DND-41 (cell line): ENCODE measurements around the gene UCK2.

Source experiments
- ATAC-seq: fragments of 200-7000 bp; cut with Tn5 transposase; 3 replicates; pipeline ENCODE4 v1.9.1; 2021; ENCODE audit warnings: low read depth; ENCODE audit not compliant: insufficient read depth
- DNase-seq: peaks from one replicate; pipeline ENCODE4 v3.0.0-alpha.2; 2020
- H2AFZ ChIP-seq: 2 replicates; pipeline ENCODE4 v1.6.0; 2012; ENCODE audit warnings: low read depth, low read length
- H3K27ac ChIP-seq: 2 replicates; pipeline ENCODE4 v1.5.1; 2012; ENCODE audit warnings: low read length, inconsistent platforms
- H3K27me3 ChIP-seq: fragments of 200-600 bp; sonication (generic); 2 replicates; pipeline ENCODE4 v1.6.0; 2012; ENCODE audit warnings: low read length, mild to moderate bottlenecking, inconsistent platforms; ENCODE audit not compliant: insufficient read depth, poor library complexity
- H3K36me3 ChIP-seq: 2 replicates; pipeline ENCODE4 v1.5.1; 2012; ENCODE audit warnings: low read length, inconsistent platforms; ENCODE audit not compliant: insufficient read depth
- H3K4me1 ChIP-seq: 2 replicates; pipeline ENCODE4 v1.5.1; 2012; ENCODE audit warnings: mild to moderate bottlenecking, low read length; ENCODE audit not compliant: insufficient read depth
- H3K4me2 ChIP-seq: 2 replicates; pipeline ENCODE4 v1.6.0; 2012; ENCODE audit warnings: mild to moderate bottlenecking, moderate library complexity, low read length, inconsistent platforms; ENCODE audit not compliant: insufficient read depth
- H3K4me3 ChIP-seq, 2 experiments: fragments of 200-600 bp in 1 of 2; shearing (Covaris generic) in 1 of 2; 2 replicates each; pipeline ENCODE4 v1.5.1; 2012 to 2016; ENCODE audit warnings: inconsistent platforms in 2 of 2, low read length in 2 of 2, mild to moderate bottlenecking in 2 of 2, low read depth in 1 of 2, moderate library complexity in 1 of 2
- H3K79me2 ChIP-seq: 2 replicates; pipeline ENCODE4 v1.6.0; 2012; ENCODE audit warnings: low read length, inconsistent platforms; ENCODE audit not compliant: insufficient read depth
- H3K9ac ChIP-seq: 2 replicates; pipeline ENCODE4 v1.6.0; 2012; ENCODE audit warnings: low read depth, mild to moderate bottlenecking, inconsistent platforms, low read length, moderate library complexity
- H3K9me3 ChIP-seq: 2 replicates; pipeline ENCODE4 v1.5.1; 2012; ENCODE audit warnings: low read length, moderate library complexity, mild to moderate bottlenecking, inconsistent platforms; ENCODE audit not compliant: insufficient read depth, severe bottlenecking
- H4K20me1 ChIP-seq: 2 replicates; pipeline ENCODE4 v1.6.0; 2012; ENCODE audit warnings: low read length; ENCODE audit not compliant: insufficient read depth
- EZH2 ChIP-seq: IDR thresholded peaks from 3 replicates; pipeline ENCODE4 v1.6.1; 2012; ENCODE audit warnings: borderline replicate concordance, low read depth, mild to moderate bottlenecking, moderate library complexity, low read length, inconsistent platforms; ENCODE audit not compliant: severe bottlenecking
- TF ChIP-seq, protein P1 (sequence below): IDR thresholded peaks from 2 replicates; pipeline ENCODE4 v1.5.1; 2012; ENCODE audit warnings: borderline replicate concordance, low read length, moderate library complexity, mild to moderate bottlenecking; ENCODE audit not compliant: poor library complexity, severe bottlenecking; ENCODE audit errors: extremely low read depth

UCK2 gene

DNA sequence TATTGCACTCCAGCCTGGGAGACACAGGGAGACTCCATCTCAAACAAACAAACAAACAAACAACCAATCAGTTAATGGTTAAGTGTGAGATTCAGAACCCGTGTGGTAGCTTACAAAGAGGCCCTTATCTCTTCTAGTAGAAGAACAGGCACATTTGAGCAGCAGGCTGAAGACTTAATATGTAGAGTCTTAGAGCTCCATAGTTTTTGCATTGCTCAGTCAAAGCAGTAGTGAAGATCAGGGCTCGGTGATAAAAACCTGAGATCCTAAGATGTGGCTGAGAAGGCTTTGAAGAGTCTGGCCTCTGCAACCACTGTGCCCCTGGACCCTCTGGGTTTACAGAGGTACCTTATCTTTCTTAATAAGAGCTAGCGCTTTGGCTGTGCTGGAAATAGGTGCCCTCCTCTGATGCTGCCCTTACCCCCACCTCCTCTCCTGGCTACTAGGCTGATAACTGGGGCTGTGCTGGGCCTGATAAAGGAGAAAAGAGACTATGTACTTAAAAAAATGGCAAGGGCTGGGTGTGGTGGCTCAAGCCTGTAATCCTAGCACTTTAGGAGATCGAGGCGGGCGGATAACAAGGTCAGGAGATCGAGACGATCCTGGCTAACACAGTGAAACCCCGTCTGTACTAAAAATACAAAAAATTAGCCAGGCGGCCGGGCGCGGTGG is 10.5 kb upstream of the UCK2 start:
- DNase-seq (no peak), ATAC-seq (no peak)
- Histone ChIP-seq H3K36me3 (no peaks in the 10 kb centered on the region), H3K4me2 (no peak overlapping the region), H3K9me3 (no peaks in the 10 kb centered on the region), H2AFZ (no peak overlapping the region), H4K20me1 (no peaks in the 10 kb centered on the region), H3K4me3 (no peak overlapping the region), H3K79me2 (no peaks in the 10 kb centered on the region), H3K4me1 (no peaks in the 10 kb centered on the region), H3K9ac (no peak overlapping the region), H3K27me3 (no peaks in the 10 kb centered on the region), H3K27ac (no peak overlapping the region)
- TF ChIP-seq, protein P1, sequence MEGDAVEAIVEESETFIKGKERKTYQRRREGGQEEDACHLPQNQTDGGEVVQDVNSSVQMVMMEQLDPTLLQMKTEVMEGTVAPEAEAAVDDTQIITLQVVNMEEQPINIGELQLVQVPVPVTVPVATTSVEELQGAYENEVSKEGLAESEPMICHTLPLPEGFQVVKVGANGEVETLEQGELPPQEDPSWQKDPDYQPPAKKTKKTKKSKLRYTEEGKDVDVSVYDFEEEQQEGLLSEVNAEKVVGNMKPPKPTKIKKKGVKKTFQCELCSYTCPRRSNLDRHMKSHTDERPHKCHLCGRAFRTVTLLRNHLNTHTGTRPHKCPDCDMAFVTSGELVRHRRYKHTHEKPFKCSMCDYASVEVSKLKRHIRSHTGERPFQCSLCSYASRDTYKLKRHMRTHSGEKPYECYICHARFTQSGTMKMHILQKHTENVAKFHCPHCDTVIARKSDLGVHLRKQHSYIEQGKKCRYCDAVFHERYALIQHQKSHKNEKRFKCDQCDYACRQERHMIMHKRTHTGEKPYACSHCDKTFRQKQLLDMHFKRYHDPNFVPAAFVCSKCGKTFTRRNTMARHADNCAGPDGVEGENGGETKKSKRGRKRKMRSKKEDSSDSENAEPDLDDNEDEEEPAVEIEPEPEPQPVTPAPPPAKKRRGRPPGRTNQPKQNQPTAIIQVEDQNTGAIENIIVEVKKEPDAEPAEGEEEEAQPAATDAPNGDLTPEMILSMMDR, result no peak
- TF ChIP-seq EZH2, result no peak

DNA sequence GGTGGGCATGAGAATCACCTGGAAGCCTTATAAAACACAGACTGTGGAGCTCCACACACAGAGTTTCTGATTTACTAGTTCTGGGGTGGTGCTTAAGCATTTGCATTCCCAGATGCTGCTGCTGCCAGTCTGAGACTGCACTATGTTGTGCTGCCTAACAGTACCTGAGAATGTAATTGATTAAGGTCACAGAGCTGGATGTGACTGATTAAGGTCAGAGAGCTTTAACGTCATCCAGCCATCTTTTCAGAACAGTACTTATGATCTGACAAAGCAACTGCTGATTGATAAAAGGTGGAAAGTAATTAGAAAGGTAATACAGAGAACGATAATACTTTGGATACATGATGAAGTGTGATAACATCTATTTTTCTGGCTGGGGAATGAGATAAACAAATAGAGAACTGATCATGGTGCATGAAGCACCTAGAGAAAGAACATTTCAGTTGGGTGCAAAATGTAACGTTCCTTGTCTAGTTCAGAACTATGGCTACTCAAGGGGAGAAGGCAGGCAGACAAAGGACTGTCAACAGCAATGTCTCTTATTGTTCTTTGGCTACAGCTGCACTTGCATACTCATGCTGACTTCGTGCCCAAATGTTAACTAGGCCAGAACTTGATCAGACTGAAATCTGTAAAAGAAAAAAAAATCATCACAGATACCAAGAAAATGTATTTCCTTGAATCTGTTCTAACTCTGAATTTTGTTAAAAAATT is 3.7 kb upstream of the UCK2 start:
- no peak overlapping the region for H2AFZ ChIP-seq
- ATAC-seq (no peak), DNase-seq (no peak)
- no peaks in the 10 kb centered on the region for H3K9me3 ChIP-seq
- H3K4me2 ChIP-seq, result no peak overlapping the region
- peaks cover 9% of the 10 kb centered on the region for H3K4me1 ChIP-seq
- no peak for TF ChIP-seq EZH2
- TF ChIP-seq, protein P1, result no peak
- H3K27me3 ChIP-seq, result no peaks in the 10 kb centered on the region
- H3K4me3 ChIP-seq, result no peak overlapping the region
- no peak overlapping the region for H3K9ac ChIP-seq
- no peak overlapping the region for H3K27ac ChIP-seq
- H3K79me2 ChIP-seq, result peaks cover 14% of the 10 kb centered on the region
- H4K20me1 ChIP-seq, result no peaks in the 10 kb centered on the region
- no peaks in the 10 kb centered on the region for H3K36me3 ChIP-seq

DNA sequence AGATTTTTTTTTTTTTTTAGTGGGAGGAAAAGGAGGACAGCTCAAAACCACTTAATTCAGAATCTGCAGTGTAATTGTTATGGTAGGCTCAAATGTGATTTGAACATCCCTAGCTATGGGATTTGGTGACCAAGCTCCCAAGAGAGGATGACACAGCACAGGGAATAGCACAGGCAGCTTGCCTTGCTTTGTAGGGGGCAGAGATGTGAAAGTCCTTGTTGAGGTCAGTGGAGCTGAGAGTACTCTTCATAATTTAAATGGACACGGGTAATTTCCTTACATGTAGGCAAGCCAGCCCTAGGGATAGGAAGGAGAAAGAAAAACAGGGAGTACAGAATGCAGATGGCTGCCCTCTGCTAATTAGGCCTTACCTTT is 3.2 kb upstream of the UCK2 start:
- Histone ChIP-seq H3K36me3 (peaks cover 2% of the 10 kb centered on the region; the same call in 1 of the 2 replicates), H3K79me2 (peaks cover 19% of the 10 kb centered on the region), H2AFZ (no peak overlapping the region), H4K20me1 (peaks cover under 1% of the 10 kb centered on the region; the same call in 1 of the 2 replicates), H3K27me3 (no peaks in the 10 kb centered on the region), H3K27ac (no peak overlapping the region), H3K9me3 (no peaks in the 10 kb centered on the region), H3K9ac (no peak overlapping the region), H3K4me2 (no peak overlapping the region), H3K4me1 (peaks cover 11% of the 10 kb centered on the region), H3K4me3 (no peak overlapping the region)
- ATAC-seq (no peak), DNase-seq (no peak)
- TF ChIP-seq, protein P1, result no peak
- no peak for TF ChIP-seq EZH2
